Stomach (tissue), 9 donors: Measurements from ENCODE around the gene ACO1. TPM values are rescaled to one million over a fixed set of nuclear protein-coding genes. Genes with fewer than 3 reads are reported as not detected.

ENCODE experiments used
- DNase-seq, 2 donors: peaks; one replicate each; pipeline versions ENCODE4 v3.0.0 to v3.0.0-alpha.2; 2013 to 2019
- H3K27ac ChIP-seq, 5 donors: fragments of 200-600 bp in 4 of 5; sonication (generic) in 4 of 5; one replicate each; pipeline ENCODE4 v1.5.1; 2013 to 2019; ENCODE audit warnings: mild to moderate bottlenecking in 1 of 5, moderate library complexity in 1 of 5
- H3K27me3 ChIP-seq, 3 donors: fragments of 200-600 bp; sonication (generic); one replicate each; pipeline ENCODE4 v1.5.1; 2017 to 2019; ENCODE audit warnings: mixed run types in 1 of 3
- H3K36me3 ChIP-seq, 4 donors: fragments of 200-600 bp; sonication (generic); 1 replicate in 3 of 4; 2 replicates in 1 of 4; pipeline ENCODE4 v1.5.1; 2016 to 2019
- H3K4me1 ChIP-seq, 4 donors: fragments of 200-600 bp; sonication (generic); one replicate each; pipeline ENCODE4 v1.5.1; 2016 to 2019
- H3K4me3 ChIP-seq, 4 donors: fragments of 200-600 bp; sonication (generic) in 3 of 4; one replicate each; pipeline ENCODE4 v1.5.1; 2016 to 2019; ENCODE audit warnings: mild to moderate bottlenecking in 1 of 4
- H3K9me3 ChIP-seq, 4 donors: fragments of 200-600 bp; sonication (generic); one replicate each; pipeline ENCODE4 v1.5.1; 2016 to 2019
- CTCF ChIP-seq, 7 experiments: fragments of 450-650 bp in 4 of 7; fragments of 200-600 bp in 3 of 7; sonication (generic) in 3 of 7; IDR thresholded peaks; one replicate each; pipeline ENCODE4 v1.5.1; 2016 to 2019; ENCODE audit warnings: antibody characterized with exemption in 7 of 7, control low read depth in 2 of 7, mild to moderate bottlenecking in 1 of 7
- EP300 ChIP-seq: sonication (generic); formaldehyde crosslinking; IDR thresholded peaks from one replicate; pipeline ENCODE4 v1.6.1; 2017; ENCODE audit warnings: antibody characterized with exemption
- POLR2A ChIP-seq, 4 donors: fragments of 450-650 bp; IDR thresholded peaks; one replicate each; pipeline ENCODE4 v1.6.1; 2016; ENCODE audit warnings: antibody characterized with exemption in 4 of 4, control low read depth in 2 of 4, mild to moderate bottlenecking in 1 of 4, moderate library complexity in 1 of 4
- POLR2AphosphoS5 ChIP-seq, 3 donors: sonication (generic); formaldehyde crosslinking; IDR thresholded peaks; one replicate each; pipeline ENCODE4 v1.6.1; 2016; ENCODE audit warnings: antibody characterized with exemption in 3 of 3
- WGBS, 5 donors: extraction: QIAGEN DNeasy Blood & Tissue Kit in 3 of 5; methylation state at CpG; one replicate each; pipeline versions ENCODE4 v1.1.5 to v1.1.7; 2013 to 2018; 5-methylcytosine and 5-hydroxymethylcytosine counted together
- intact Hi-C: fragments of 100-400 bp; cut with DNase I; formaldehyde crosslinking; loops from one replicate; pipeline ENCODE4 v1.15.1; 2023; ENCODE audit warnings: low total_unique reads
- polyA plus RNA-seq, 3 donors: library from polyadenylated mRNA; stranded (reverse); fragments of 200-250 nt; gene quantifications; one replicate each; pipeline ENCODE4 v1.2.3, GENCODE V29; 2013
- total RNA-seq, 5 donors: library from RNA; depleted of rRNA; stranded (reverse); fragments of >200 nt; gene quantifications; one replicate each; pipeline versions ENCODE4 v1.1.0 to v1.2.3, GENCODE V29; 2014 to 2016
- donor health status: healthy with polysubstance abuse.
- donor health status: Bipolar disorder and iron deficiency.
- donor health status: healthy.

The ACO1 gene
- total and polyA plus RNA-seq, 8 donors, result 5.8 to 44.2 (median 17.8) TPM

GRCh38 chr9:32442433-32442832, 58.0 kb downstream of the ACO1 start:
- Histone ChIP-seq H3K36me3 (peaks cover 26 to 90% (median 86%) of the 10 kb centered on the region in 4 donors), H3K27me3 (no peaks in the 10 kb centered on the region), H3K4me1 (no peaks in the 10 kb centered on the region), H3K9me3 (no peaks in the 10 kb centered on the region), H3K4me3 (no peak overlapping the region), H3K27ac (no peak overlapping the region)
- DNase-seq, result no peak
- TF ChIP-seq EP300 (no peak), POLR2AphosphoS5 (IDR thresholded peaks at IDR 0.05) (no peak), POLR2A (IDR thresholded peaks at IDR 0.05) (no peak), CTCF (IDR thresholded peaks at IDR 0.05) (no peak)
- intact Hi-C loops, result no loop called here

GRCh38 chr9:32449969-32450368, 65.5 kb downstream of the ACO1 start:
- peaks cover 57 to 94% (median 84%) of the 10 kb centered on the region in 4 donors for H3K36me3 ChIP-seq
- H3K27ac ChIP-seq, result no peak overlapping the region
- H3K27me3 ChIP-seq, result no peaks in the 10 kb centered on the region
- no peak overlapping the region for H3K4me3 ChIP-seq
- TF ChIP-seq EP300, result no peak
- no peak for DNase-seq
- H3K9me3 ChIP-seq, result no peaks in the 10 kb centered on the region
- no peaks in the 10 kb centered on the region for H3K4me1 ChIP-seq
- intact Hi-C loops, result no loop called here
- 94 to 98% (median 96%) methylated on average over 6 of the region's 6 CpGs for WGBS, 5 donors

- WGBS, 5 donors, result 67 to 96% (median 90%) methylated on average over 1 of the region's 1 CpG
- H3K4me3 ChIP-seq, result no peak overlapping the region
- H3K27me3 ChIP-seq, result no peaks in the 10 kb centered on the region
- no peak for DNase-seq
- H3K27ac ChIP-seq, result no peak overlapping the region
- H3K9me3 ChIP-seq, result no peaks in the 10 kb centered on the region
- peaks cover 36 to 98% (median 93%) of the 10 kb centered on the region in 4 donors for H3K36me3 ChIP-seq
- intact Hi-C loops, result no loop called here
- TF ChIP-seq POLR2A (IDR thresholded peaks at IDR 0.05) (no peak), EP300 (no peak), POLR2AphosphoS5 (IDR thresholded peaks at IDR 0.05) (no peak)
- H3K4me1 ChIP-seq, result no peaks in the 10 kb centered on the region
Measured at GRCh38 chr9:32454280-32454679, 69.8 kb downstream of the ACO1 start.

- Histone ChIP-seq H3K27ac (peak overlapping the region in 1 of 5 donors; percentile 8), H3K9me3 (no peaks in the 10 kb centered on the region), H3K36me3 (peaks cover 23 to 91% (median 90%) of the 10 kb centered on the region in 4 donors), H3K27me3 (no peaks in the 10 kb centered on the region), H3K4me3 (no peak overlapping the region), H3K4me1 (no peaks in the 10 kb centered on the region)
- no peak for TF ChIP-seq EP300
- no peak for TF ChIP-seq CTCF (IDR thresholded peaks at IDR 0.05)
- no peak for TF ChIP-seq POLR2AphosphoS5 (IDR thresholded peaks at IDR 0.05)
- TF ChIP-seq POLR2A (IDR thresholded peaks at IDR 0.05), result no peak
- intact Hi-C loops, result no loop called here
- WGBS, 5 donors, result 78 to 88% (median 85%) methylated on average over 5 of the region's 5 CpGs
- DNase-seq, result no peak
Measured at GRCh38 chr9:32455738-32456137, 71.3 kb downstream of the ACO1 start.

- no peak for DNase-seq
- no peak for TF ChIP-seq POLR2AphosphoS5 (IDR thresholded peaks at IDR 0.05)
- no peak for TF ChIP-seq EP300
- no peak for TF ChIP-seq CTCF (IDR thresholded peaks at IDR 0.05)
- no peaks in the 10 kb centered on the region for H3K9me3 ChIP-seq
- H3K36me3 ChIP-seq, result peaks cover 15 to 88% (median 86%) of the 10 kb centered on the region in 4 donors
- no peaks in the 10 kb centered on the region for H3K27me3 ChIP-seq
- no peak overlapping the region for H3K4me3 ChIP-seq
- 47 to 91% (median 56%) methylated on average over 1 of the region's 1 CpG for WGBS, 5 donors
- H3K4me1 ChIP-seq, result no peaks in the 10 kb centered on the region
- intact Hi-C loops, result no loop called here
- peak overlapping the region in 1 of 5 donors; percentile 8 for H3K27ac ChIP-seq
Measured at GRCh38 chr9:32456564-32456963, 72.1 kb downstream of the ACO1 start.
